HFFc6 (cell line): Measurements from ENCODE around the gene MSANTD2. TPM values are rescaled to one million over a fixed set of nuclear protein-coding genes. Genes with fewer than 3 reads are reported as not detected.

Source experiments
- DNase-seq: peaks from one replicate; pipeline ENCODE4 v3.0.0-alpha.2; 2018
- H3K27ac Mint-ChIP-seq: 2 replicates; pipeline ENCODE4 v1.8.0; 2020; ENCODE audit warnings: mild to moderate bottlenecking, mixed read lengths
- H3K27me3 Mint-ChIP-seq: 2 replicates; pipeline ENCODE4 v1.8.0; 2021; ENCODE audit warnings: mild to moderate bottlenecking, moderate library complexity, mixed read lengths; ENCODE audit not compliant: insufficient read depth
- H3K36me3 Mint-ChIP-seq: 2 replicates; pipeline ENCODE4 v1.8.0; 2021; ENCODE audit warnings: low read depth, mixed read lengths
- H3K4me1 Mint-ChIP-seq: 2 replicates; pipeline ENCODE4 v1.8.0; 2020; ENCODE audit warnings: low read depth, mixed read lengths
- H3K4me3 Mint-ChIP-seq: 2 replicates; pipeline ENCODE4 v1.8.0; 2020; ENCODE audit warnings: mild to moderate bottlenecking, moderate library complexity, mixed read lengths
- H3K9me3 Mint-ChIP-seq: 2 replicates; pipeline ENCODE4 v1.8.0; 2020; ENCODE audit warnings: mild to moderate bottlenecking, mixed read lengths
- total RNA-seq, 6 experiments: library from RNA; stranded (reverse); fragmentation: NEBNext Ultra II Directional; extraction: Animal tissue kit (Norgen Biotek cat#: 25700); gene quantifications; 2 replicates in 1 of 6; 3 replicates in 5 of 6; pipeline ENCODE4 v1.2.3, GENCODE V29; 2021
- TF ChIP-seq, protein P1 (sequence below): fragments of 200-600 bp; sonication (generic); IDR thresholded peaks from 2 replicates; pipeline ENCODE4 v1.5.0; 2021; ENCODE audit warnings: antibody characterized with exemption, mild to moderate bottlenecking

The MSANTD2 gene
- total RNA-seq, 6 experiments from 2014 or later: 4.4 to 7.1 (median 5.8) TPM

DNA sequence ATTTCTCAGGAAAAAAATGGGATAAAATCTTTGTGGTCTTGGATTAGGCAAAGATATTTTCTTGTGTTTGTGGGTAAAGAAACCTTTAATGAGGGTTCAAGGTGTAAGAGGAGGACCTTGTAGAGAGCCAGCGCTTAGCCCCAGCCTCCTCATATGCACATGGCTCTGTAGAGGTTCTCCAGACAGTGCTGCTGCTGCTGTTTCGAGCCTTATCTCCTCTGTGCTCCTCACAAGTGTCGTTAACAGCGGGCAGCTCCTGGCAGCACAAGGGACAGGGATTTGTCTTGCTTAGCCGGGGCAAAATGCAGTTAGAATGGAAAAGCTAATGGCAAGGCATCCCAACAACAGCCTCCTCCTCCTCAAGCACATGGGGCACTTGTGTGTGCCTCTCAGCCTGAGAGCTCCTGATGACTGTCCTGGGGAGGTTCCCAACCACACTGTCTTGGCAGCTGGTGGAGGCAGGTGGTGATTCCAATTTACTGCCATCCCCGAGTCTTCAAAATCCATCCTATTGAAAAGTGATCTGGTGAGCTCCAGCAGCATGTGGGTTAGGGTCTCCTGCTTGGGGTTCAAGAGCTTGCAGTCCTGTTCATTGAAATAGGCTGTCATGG is 7.6 kb upstream of the MSANTD2 start:
- H3K36me3 Mint-ChIP-seq: no peaks in the 10 kb centered on the region

GRCh38 chr11:124807201-124807600 is 7.0 kb upstream of the MSANTD2 start:
- no peaks in the 10 kb centered on the region for H3K9me3 Mint-ChIP-seq
- no peaks in the 10 kb centered on the region for H3K36me3 Mint-ChIP-seq
- H3K27me3 Mint-ChIP-seq: peaks cover 10% of the 10 kb centered on the region
- DNase-seq: no peak
- peaks cover 15% of the 10 kb centered on the region for H3K4me1 Mint-ChIP-seq
- H3K4me3 Mint-ChIP-seq: no peak overlapping the region
- H3K27ac Mint-ChIP-seq: no peak overlapping the region
- TF ChIP-seq, protein P1, sequence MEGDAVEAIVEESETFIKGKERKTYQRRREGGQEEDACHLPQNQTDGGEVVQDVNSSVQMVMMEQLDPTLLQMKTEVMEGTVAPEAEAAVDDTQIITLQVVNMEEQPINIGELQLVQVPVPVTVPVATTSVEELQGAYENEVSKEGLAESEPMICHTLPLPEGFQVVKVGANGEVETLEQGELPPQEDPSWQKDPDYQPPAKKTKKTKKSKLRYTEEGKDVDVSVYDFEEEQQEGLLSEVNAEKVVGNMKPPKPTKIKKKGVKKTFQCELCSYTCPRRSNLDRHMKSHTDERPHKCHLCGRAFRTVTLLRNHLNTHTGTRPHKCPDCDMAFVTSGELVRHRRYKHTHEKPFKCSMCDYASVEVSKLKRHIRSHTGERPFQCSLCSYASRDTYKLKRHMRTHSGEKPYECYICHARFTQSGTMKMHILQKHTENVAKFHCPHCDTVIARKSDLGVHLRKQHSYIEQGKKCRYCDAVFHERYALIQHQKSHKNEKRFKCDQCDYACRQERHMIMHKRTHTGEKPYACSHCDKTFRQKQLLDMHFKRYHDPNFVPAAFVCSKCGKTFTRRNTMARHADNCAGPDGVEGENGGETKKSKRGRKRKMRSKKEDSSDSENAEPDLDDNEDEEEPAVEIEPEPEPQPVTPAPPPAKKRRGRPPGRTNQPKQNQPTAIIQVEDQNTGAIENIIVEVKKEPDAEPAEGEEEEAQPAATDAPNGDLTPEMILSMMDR: no peak

More for the DNA sequence above, 7.6 kb upstream of the MSANTD2 start:
- H3K27ac Mint-ChIP-seq: no peak overlapping the region
- H3K9me3 Mint-ChIP-seq: no peaks in the 10 kb centered on the region
- peaks cover 10% of the 10 kb centered on the region for H3K27me3 Mint-ChIP-seq
- H3K4me1 Mint-ChIP-seq: peaks cover 20% of the 10 kb centered on the region
- TF ChIP-seq, protein P1: no peak
- H3K4me3 Mint-ChIP-seq: no peak overlapping the region
- DNase-seq: no peak

DNA sequence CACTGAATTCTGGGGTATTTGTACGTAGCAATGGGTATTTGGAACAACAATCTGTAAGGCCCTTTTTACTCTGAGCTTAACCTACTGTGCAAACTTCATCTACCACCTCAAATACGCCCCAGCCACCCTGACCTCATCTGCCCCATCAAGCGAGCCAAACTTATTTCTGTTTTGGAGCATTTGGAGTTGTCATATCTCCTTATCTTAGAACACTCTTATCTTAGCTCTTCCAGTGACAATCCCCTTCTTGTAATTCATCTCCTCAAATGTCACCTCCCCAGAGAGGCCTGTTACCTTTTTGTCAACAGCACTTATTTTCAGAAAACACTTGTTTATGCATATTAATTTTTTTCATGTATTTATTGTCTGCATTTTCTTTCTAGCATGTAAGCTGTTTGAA is 4.7 kb upstream of the MSANTD2 start:
- Mint-ChIP-seq H3K9me3 (no peaks in the 10 kb centered on the region), H3K4me1 (peaks cover 21% of the 10 kb centered on the region), H3K27ac (no peak overlapping the region)

GRCh38 chr11:124801636-124802312 is 1.6 kb upstream of the MSANTD2 start:
- no peaks in the 10 kb centered on the region for H3K36me3 Mint-ChIP-seq
- H3K9me3 Mint-ChIP-seq: no peaks in the 10 kb centered on the region
- no peaks in the 10 kb centered on the region for H3K27me3 Mint-ChIP-seq
- H3K4me3 Mint-ChIP-seq: peak overlapping the region; percentile 90
- TF ChIP-seq, protein P1: no peak
- no peak for DNase-seq
- H3K4me1 Mint-ChIP-seq: peaks cover 30% of the 10 kb centered on the region
- H3K27ac Mint-ChIP-seq: peak overlapping the region; percentile 91; the same call in 1 of the 2 replicates

More for the DNA sequence above, 4.7 kb upstream of the MSANTD2 start:
- H3K4me3 Mint-ChIP-seq: no peak overlapping the region
- H3K36me3 Mint-ChIP-seq: no peaks in the 10 kb centered on the region
- TF ChIP-seq, protein P1: no peak
- peaks cover 10% of the 10 kb centered on the region for H3K27me3 Mint-ChIP-seq
- no peak for DNase-seq

DNA sequence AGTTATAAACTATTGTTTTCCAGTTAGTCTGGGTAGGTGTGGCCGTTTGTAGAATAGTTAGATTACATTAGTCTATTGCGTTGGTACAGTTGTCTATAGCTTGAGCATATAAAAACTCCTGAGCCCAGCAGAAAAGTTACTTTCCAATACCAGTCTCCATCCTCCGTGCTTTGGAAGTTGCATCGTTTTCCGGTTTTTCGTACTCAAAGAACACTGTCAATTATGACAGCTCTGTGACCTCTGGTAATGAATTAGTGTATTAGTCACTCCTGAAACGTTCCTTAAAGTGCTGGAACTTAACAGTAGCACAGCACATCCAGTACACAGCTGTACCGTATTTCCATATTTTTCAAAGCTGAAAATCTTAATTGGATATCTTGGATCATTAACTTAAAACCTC is 808 bp upstream of the MSANTD2 start:
- H3K36me3 Mint-ChIP-seq: no peaks in the 10 kb centered on the region
- H3K9me3 Mint-ChIP-seq: no peaks in the 10 kb centered on the region
- H3K27ac Mint-ChIP-seq: peak overlapping the region; percentile 91
- H3K4me3 Mint-ChIP-seq: peak overlapping the region; percentile 90
- DNase-seq: peak; percentile 38
- H3K27me3 Mint-ChIP-seq: no peaks in the 10 kb centered on the region
- peaks cover 35% of the 10 kb centered on the region for H3K4me1 Mint-ChIP-seq
- TF ChIP-seq, protein P1: no peak
